OCI-LY7 (cell line): ENCODE data around the gene VEGFD. TPM values are rescaled to one million over a fixed set of nuclear protein-coding genes. Genes with fewer than 3 reads are reported as not detected.

Experiments used
- BruUV-seq: library from RNA; stranded (reverse); fragments of 400-500 nt; replicated peaks from 2 replicates; lab custom pipeline; 2021; lab: Mats Ljungman, UMichigan
- CTCF ChIA-PET: fragments of 300-600 bp; sonication (Branson Sonifier 250); formaldehyde crosslinking; loops from one replicate; lab custom pipeline; 2022; ENCODE audit warnings: antibody characterized with exemption; ENCODE audit not compliant: unreplicated experiment; lab: Charles Lee
- POLR2A ChIA-PET: fragments of 300-600 bp; sonication (Branson Sonifier 250); formaldehyde crosslinking; loops from one replicate; lab custom pipeline; 2022; ENCODE audit warnings: antibody characterized with exemption; lab: Charles Lee
- DNase-seq: peaks from one replicate; pipeline ENCODE4 v3.0.0-alpha.2; 2015; ENCODE audit warnings: low spot score
- H2AFZ ChIP-seq: fragments of 200-600 bp; sonication (generic), shearing (Covaris generic); 2 replicates; pipeline ENCODE4 v1.6.1; 2014; ENCODE audit warnings: mild to moderate bottlenecking, antibody characterized with exemption, low read length, moderate library complexity
- H3K27ac ChIP-seq: fragments of 200-600 bp; sonication (generic); 2 replicates; pipeline ENCODE4 v1.5.1; 2014; ENCODE audit warnings: mixed run types, low read depth, mild to moderate bottlenecking, moderate library complexity, low read length, inconsistent platforms; ENCODE audit not compliant: poor library complexity, severe bottlenecking
- H3K36me3 ChIP-seq: fragments of 200-600 bp; sonication (generic); 2 replicates; pipeline ENCODE4 v1.6.1; 2014; ENCODE audit warnings: mild to moderate bottlenecking, antibody characterized with exemption, low read length, moderate library complexity, mixed read lengths; ENCODE audit not compliant: insufficient read depth
- H3K4me1 ChIP-seq: fragments of 200-600 bp; sonication (generic); 2 replicates; pipeline ENCODE4 v1.5.1; 2014; ENCODE audit warnings: mild to moderate bottlenecking, low read length; ENCODE audit not compliant: insufficient read depth, poor library complexity, severe bottlenecking
- H3K4me2 ChIP-seq: fragments of 200-600 bp; sonication (generic); 2 replicates; pipeline ENCODE4 v1.6.1; 2014; ENCODE audit warnings: mild to moderate bottlenecking, low read length
- H3K4me3 ChIP-seq: fragments of 200-600 bp; sonication (generic); 2 replicates; pipeline ENCODE4 v1.5.1; 2014; ENCODE audit warnings: mild to moderate bottlenecking, low read depth, low read length; ENCODE audit not compliant: poor library complexity, severe bottlenecking
- H3K79me2 ChIP-seq: fragments of 200-600 bp; sonication (generic); 2 replicates; pipeline ENCODE4 v1.6.1; 2016; ENCODE audit warnings: low read depth, mild to moderate bottlenecking, low read length, moderate library complexity, mixed read lengths; ENCODE audit not compliant: insufficient read depth
- H3K9me2 ChIP-seq: fragments of 200-600 bp; sonication (generic); 2 replicates; pipeline ENCODE4 v1.6.1; 2016; ENCODE audit warnings: mild to moderate bottlenecking, low read length, mixed read lengths; ENCODE audit not compliant: insufficient read depth
- H3K9me3 ChIP-seq: fragments of 200-600 bp; sonication (generic); 2 replicates; pipeline ENCODE4 v1.6.1; 2014; ENCODE audit warnings: mild to moderate bottlenecking, mixed run types, low read length, mixed read lengths
- H4K20me1 ChIP-seq: fragments of 200-600 bp; sonication (generic); 2 replicates; pipeline ENCODE4 v1.6.1; 2014; ENCODE audit warnings: mild to moderate bottlenecking, antibody characterized with exemption, low read length, moderate library complexity, mixed read lengths; ENCODE audit not compliant: insufficient read depth
- CTCF ChIP-seq: fragments of 200-600 bp; sonication (generic); conservative IDR thresholded peaks from 2 replicates; pipeline ENCODE4 v1.5.1; 2014; ENCODE audit warnings: mild to moderate bottlenecking, antibody characterized with exemption, low read length, moderate library complexity, mixed read lengths
- EZH2phosphoT487 ChIP-seq: fragments of 200-600 bp; sonication (generic); IDR thresholded peaks from 2 replicates; pipeline ENCODE4 v1.6.1; 2018; ENCODE audit warnings: low read depth, borderline replicate concordance, mild to moderate bottlenecking, mixed run types, antibody characterized with exemption, low read length, moderate library complexity, mixed read lengths
- intact Hi-C: fragments of 100-400 bp; cut with micrococcal nuclease; formaldehyde crosslinking; loops from one replicate; pipeline ENCODE4 v1.10.0; 2022; ENCODE audit not compliant: unreplicated experiment
- total RNA-seq, 2 experiments: library from RNA; depleted of rRNA in 1 of 2; stranded (reverse); fragments of >200 nt in 1 of 2; shearing (Covaris generic) in 1 of 2; gene quantifications; 2 replicates each; pipeline ENCODE4 v1.2.3, GENCODE V29; 2014 to 2022

Gene VEGFD
- total RNA-seq, 2 experiments from 2014 or later: not detected

GRCh38 chrX:15299941-15300851, 84.0 kb downstream of the VEGFD start:
- POLR2A ChIA-PET: interaction anchor here (0.6 kb wide), 1 partner anchor 115 kb away, joined by 3 read pairs; no protein-coding TSS in a partner anchor
- H3K4me2 ChIP-seq: no peak overlapping the region
- H3K4me3 ChIP-seq: no peak overlapping the region
- CTCF ChIA-PET: interaction anchor here (0.9 kb wide), 1 partner anchor 167 kb away, joined by 3 read pairs; no protein-coding TSS in a partner anchor
- no peaks in the 10 kb centered on the region for H3K4me1 ChIP-seq
- H3K79me2 ChIP-seq: no peaks in the 10 kb centered on the region
- H3K36me3 ChIP-seq: no peaks in the 10 kb centered on the region
- no peak overlapping the region for H3K27ac ChIP-seq
- intact Hi-C loops: loop anchor here (2.0 kb wide), 1 partner anchor 169 kb away; no protein-coding TSS in a partner anchor
- no peaks in the 10 kb centered on the region for H3K9me2 ChIP-seq
- H2AFZ ChIP-seq: no peak overlapping the region
- no peaks in the 10 kb centered on the region for H4K20me1 ChIP-seq
- DNase-seq: peak; percentile 13
- no TSS peak for BruUV-seq
- TF ChIP-seq EZH2phosphoT487 (no peak), CTCF (peak; percentile 75)
- H3K9me3 ChIP-seq: no peaks in the 10 kb centered on the region

GRCh38 chrX:15298780-15299179, 85.4 kb downstream of the VEGFD start:
- BruUV-seq: no TSS peak
- ChIA-PET CTCF (no interaction called here), POLR2A (no interaction called here)
- no peaks in the 10 kb centered on the region for H3K79me2 ChIP-seq
- no peaks in the 10 kb centered on the region for H3K4me1 ChIP-seq
- DNase-seq: no peak
- H2AFZ ChIP-seq: no peak overlapping the region
- H3K4me3 ChIP-seq: no peak overlapping the region
- no peaks in the 10 kb centered on the region for H4K20me1 ChIP-seq
- no peak overlapping the region for H3K4me2 ChIP-seq
- intact Hi-C loops: no loop called here
- no peaks in the 10 kb centered on the region for H3K9me2 ChIP-seq
- TF ChIP-seq EZH2phosphoT487: no peak
- no peak for TF ChIP-seq CTCF
- H3K27ac ChIP-seq: no peak overlapping the region
- no peaks in the 10 kb centered on the region for H3K36me3 ChIP-seq
- no peaks in the 10 kb centered on the region for H3K9me3 ChIP-seq

- TF ChIP-seq CTCF (no peak), EZH2phosphoT487 (no peak)
- Histone ChIP-seq H4K20me1 (no peaks in the 10 kb centered on the region), H2AFZ (no peak overlapping the region), H3K79me2 (no peaks in the 10 kb centered on the region), H3K9me3 (no peaks in the 10 kb centered on the region), H3K4me1 (no peaks in the 10 kb centered on the region), H3K36me3 (no peaks in the 10 kb centered on the region), H3K27ac (no peak overlapping the region), H3K9me2 (no peaks in the 10 kb centered on the region), H3K4me3 (no peak overlapping the region), H3K4me2 (no peak overlapping the region)
- DNase-seq: no peak
- intact Hi-C loops: no loop called here
- ChIA-PET POLR2A (no interaction called here), CTCF (no interaction called here)
- BruUV-seq: no TSS peak
Observed at GRCh38 chrX:15298201-15298600, 86.0 kb downstream of the VEGFD start.
